CD4-positive, alpha-beta T cell treated with Interleukin-2 at 100 ng/mL for 4 hours (primary cell): Measurements from ENCODE around the gene MAB21L4.
"Not testable (repeated sequence)": the region's sequence is repeated elsewhere in the genome, so short reads cannot be mapped to it uniquely, and the experiment has no call there.

ENCODE experiments used
- DNase-seq: peaks from one replicate; pipeline ENCODE4 v3.0.0-alpha.2; 2020; ENCODE audit warnings: low spot score

Gene MAB21L4

DNA sequence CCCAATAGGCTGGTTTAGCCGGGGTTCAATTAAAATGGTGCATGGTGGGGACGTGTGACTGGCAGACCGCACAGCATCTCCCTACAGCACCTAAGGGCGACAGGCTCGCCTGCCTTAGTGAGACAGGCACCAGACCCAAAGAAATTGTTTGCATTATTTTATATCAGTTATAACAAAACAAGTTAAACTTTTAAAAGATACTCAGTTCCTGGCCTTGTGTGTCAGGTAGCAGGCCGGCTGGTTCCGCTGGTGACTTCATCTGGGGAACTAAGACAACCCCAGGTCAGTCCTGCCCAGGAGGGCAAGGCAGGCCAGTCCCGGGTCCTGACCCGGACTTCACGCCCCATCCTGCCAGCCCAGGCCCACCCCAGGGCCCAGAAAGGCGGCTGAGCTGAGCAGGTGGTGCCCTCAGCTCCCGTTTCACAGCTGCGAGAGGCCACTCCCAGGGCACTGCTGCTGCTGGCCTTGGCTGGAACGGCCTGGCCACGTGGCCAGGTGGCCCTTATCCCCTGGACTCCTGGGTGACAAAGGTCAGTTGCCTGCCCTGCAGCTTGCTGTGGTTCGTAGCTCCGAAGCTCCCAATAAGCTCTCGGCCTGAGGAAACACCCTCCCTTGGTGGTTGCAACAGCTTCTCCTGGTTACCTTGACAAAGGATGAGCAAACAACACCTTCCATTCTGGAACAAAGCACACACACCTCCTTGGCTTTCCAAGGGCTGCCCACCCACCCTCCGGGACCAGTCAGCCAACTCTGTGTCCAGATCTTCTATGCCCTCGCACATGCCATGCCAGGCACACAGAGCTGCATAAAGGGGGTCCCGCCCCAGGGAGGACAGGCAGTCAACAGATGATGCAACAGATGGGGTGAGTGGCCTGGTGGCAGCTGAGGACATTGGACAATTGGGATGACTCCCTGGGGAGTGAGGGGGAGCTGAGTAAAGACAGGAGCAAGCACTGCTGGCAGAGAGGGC, 38.6 kb downstream of the MAB21L4 start:
- no peak for DNase-seq

- DNase-seq = no peak
These were observed 39.6 kb downstream of the MAB21L4 start for GRCh38 chr2:240856151-240856980.

- no peak for DNase-seq
These were observed 40.3 kb downstream of the MAB21L4 start for GRCh38 chr2:240855670-240856069.

DNA sequence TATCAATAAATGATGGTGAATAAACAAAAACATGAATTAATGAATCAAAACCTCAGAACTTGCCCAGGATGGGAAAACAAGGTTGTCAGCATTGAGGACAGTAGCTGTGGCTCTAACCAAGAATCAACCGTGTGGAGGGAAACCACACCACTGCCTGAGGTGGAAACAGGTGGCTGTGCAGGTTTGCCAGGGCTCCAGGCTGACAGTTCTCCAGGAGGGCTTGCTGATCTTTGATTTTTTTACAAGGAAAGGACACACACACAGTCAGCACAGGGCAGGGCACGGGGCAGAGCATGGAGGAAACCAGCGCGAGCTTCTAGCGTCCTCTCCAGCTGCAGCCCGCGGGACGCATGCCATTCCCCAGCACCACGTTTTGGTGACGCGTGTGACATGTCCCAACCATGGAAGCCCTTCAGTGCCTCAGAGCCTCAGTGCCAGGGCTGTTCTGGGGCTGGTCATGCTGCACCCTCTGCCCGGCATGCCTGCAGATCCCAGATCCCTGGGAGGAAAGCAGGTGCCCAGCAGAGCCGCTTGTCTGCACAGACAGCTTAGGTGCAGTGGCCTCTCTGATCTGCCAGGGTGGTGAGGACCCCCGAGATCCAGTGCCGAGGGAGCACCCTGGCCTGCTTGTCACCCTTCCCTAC, 43.2 kb downstream of the MAB21L4 start:
- DNase-seq = no peak

GRCh38 chr2:240851078-240851991, 44.6 kb downstream of the MAB21L4 start:
- peak; percentile 82 for DNase-seq

DNA sequence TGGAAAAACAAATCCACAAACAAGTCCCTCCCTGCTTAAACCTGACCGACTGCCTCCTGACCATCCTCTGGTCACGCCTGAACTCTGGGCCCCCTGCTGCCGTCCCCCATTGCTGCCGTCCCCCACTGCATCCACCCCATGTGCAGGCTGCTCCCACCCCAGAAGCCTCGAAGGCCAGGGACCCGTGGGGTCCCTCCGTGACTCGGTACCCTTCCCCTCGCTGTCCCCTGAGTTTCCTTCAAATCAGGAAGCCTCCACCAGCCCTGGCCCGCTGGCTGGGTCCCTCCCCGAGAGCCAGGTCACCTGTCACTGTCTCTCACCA, 45.2 kb downstream of the MAB21L4 start:
- DNase-seq = no peak

DNA sequence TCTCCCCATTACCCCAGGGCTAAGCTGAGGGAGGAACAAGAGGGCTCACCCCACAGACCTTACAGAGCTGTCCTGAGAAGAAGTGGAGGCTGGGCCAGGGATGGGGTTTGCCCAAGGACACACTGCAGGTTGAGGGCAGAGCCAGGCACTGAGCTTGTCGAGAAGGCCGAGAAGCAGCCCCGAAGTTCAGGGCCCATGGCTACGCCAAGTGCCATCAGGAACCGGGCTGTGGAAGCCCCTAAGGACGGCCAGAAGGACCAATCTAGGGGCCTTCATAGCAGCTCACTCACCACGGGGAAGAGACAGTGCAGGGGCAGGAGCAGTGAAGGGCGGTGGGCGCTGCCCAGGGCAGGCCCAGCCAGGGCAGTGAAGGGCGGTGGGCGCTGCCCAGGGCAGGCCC, 45.9 kb downstream of the MAB21L4 start:
- no peak for DNase-seq

GRCh38 chr2:240848900-240849680, 46.9 kb downstream of the MAB21L4 start:
- DNase-seq = no peak

GRCh38 chr2:240847817-240848216, 48.1 kb downstream of the MAB21L4 start:
- no peak for DNase-seq

GRCh38 chr2:240846873-240847595, 48.9 kb downstream of the MAB21L4 start:
- no peak for DNase-seq

- not testable (repeated sequence) for DNase-seq
These were observed 49.6 kb downstream of the MAB21L4 start for GRCh38 chr2:240846309-240846708.

- peak; percentile 7 for DNase-seq
These were observed 55.4 kb downstream of the MAB21L4 start for GRCh38 chr2:240840435-240841060.

- no peak for DNase-seq
These were observed 56.5 kb downstream of the MAB21L4 start for GRCh38 chr2:240839152-240840143.

DNA sequence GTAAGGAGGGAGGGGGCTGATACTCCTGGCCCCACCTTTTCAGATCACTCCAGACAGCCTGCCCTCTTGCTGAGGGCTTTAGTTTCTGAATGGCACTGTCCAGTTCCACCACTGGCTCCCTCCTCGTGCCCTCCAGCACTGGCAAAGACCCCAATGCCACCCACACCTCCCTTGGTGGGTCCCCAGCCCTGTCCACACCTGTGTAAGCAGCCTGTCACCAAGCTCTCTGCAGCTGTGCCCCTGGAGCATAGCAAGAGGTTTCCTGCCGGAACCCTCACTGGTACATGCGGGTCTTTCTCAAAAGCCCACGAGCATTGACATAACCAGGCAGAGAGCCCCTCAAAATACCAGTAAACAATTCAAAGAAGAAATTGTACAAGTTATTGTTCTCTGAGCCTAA, 58.3 kb downstream of the MAB21L4 start:
- no peak for DNase-seq

GRCh38 chr2:240836781-240837467, 59.0 kb downstream of the MAB21L4 start:
- DNase-seq = no peak
